Caki2 (cell line): ENCODE measurements around the gene GOLPH3L. TPM values are rescaled to one million over a fixed set of nuclear protein-coding genes. Genes with fewer than 3 reads are reported as not detected.
"Not testable (repeated sequence)": the region's sequence is repeated elsewhere in the genome, so short reads cannot be mapped to it uniquely, and the experiment has no call there.

ENCODE experiments used
- DNase-seq: peaks from one replicate; pipeline ENCODE4 v3.0.0-alpha.2; 2015; ENCODE audit warnings: low read depth
- in situ Hi-C: cut with HindIII; loops from 2 replicates; pipeline ENCODE4 v1.10.0; 2016; ENCODE audit warnings: low sequenced_read_pairs, low pct_unique_long_range_greater_than_20kb, mixed read lengths
- total RNA-seq: library from RNA; depleted of rRNA; stranded (reverse); fragments of >200 nt; shearing (Covaris generic); gene quantifications from 2 replicates; pipeline ENCODE4 v1.2.3, GENCODE V29; 2014; ENCODE audit warnings: low replicate concordance

Gene GOLPH3L
- total RNA-seq, 1 experiment from 2014 or later = 14.7 TPM

GRCh38 chr1:150663321-150663720 lies 33.6 kb downstream of the GOLPH3L start:
- no peak for DNase-seq
- in situ Hi-C loops = no loop called here

- DNase-seq = no peak
- in situ Hi-C loops = no loop called here
Measured at GRCh38 chr1:150662811-150663210, 34.1 kb downstream of the GOLPH3L start.

- DNase-seq = no peak
- in situ Hi-C loops = no loop called here
Measured at GRCh38 chr1:150661156-150661555, 35.8 kb downstream of the GOLPH3L start.

GRCh38 chr1:150660584-150660983 lies 36.4 kb downstream of the GOLPH3L start:
- in situ Hi-C loops = no loop called here
- no peak for DNase-seq

GRCh38 chr1:150657064-150657463 lies 39.9 kb downstream of the GOLPH3L start:
- in situ Hi-C loops, DNase-seq: not testable (repeated sequence)

GRCh38 chr1:150654635-150655034 lies 42.3 kb downstream of the GOLPH3L start:
- in situ Hi-C loops, DNase-seq: not testable (repeated sequence)

GRCh38 chr1:150650193-150650592 lies 46.8 kb downstream of the GOLPH3L start:
- DNase-seq = no peak

GRCh38 chr1:150649441-150650075 lies 47.4 kb downstream of the GOLPH3L start:
- in situ Hi-C loops = no loop called here
- DNase-seq = no peak

More at GRCh38 chr1:150650193-150650592, 46.8 kb downstream of the GOLPH3L start:
- in situ Hi-C loops = no loop called here

- in situ Hi-C loops = no loop called here
- no peak for DNase-seq
Measured at GRCh38 chr1:150642296-150642695, 54.7 kb downstream of the GOLPH3L start.

- DNase-seq, in situ Hi-C loops: not testable (repeated sequence)
Measured at GRCh38 chr1:150641126-150641815, 55.7 kb downstream of the GOLPH3L start.

GRCh38 chr1:150638430-150638829 lies 58.5 kb downstream of the GOLPH3L start:
- in situ Hi-C loops, DNase-seq: not testable (repeated sequence)

- DNase-seq, in situ Hi-C loops: not testable (repeated sequence)
Measured at GRCh38 chr1:150634839-150635622, 61.9 kb downstream of the GOLPH3L start.

- DNase-seq = peak; percentile 99
- in situ Hi-C loops = no loop called here
Measured at GRCh38 chr1:150629115-150629928, 67.6 kb downstream of the GOLPH3L start, which contains the start of gene ENSA. Gene ENSA, minus strand, starts transcription at chr1:150629612. Its CDS starts 142 bp downstream, at chr1:150629470.

- in situ Hi-C loops = no loop called here
- DNase-seq = no peak
Measured at GRCh38 chr1:150628766-150629114, 68.2 kb downstream of the GOLPH3L start.

- no peak for DNase-seq
- in situ Hi-C loops = no loop called here
Measured at GRCh38 chr1:150627826-150628410, 69.0 kb downstream of the GOLPH3L start.

- in situ Hi-C loops = no loop called here
- DNase-seq = no peak
Measured at GRCh38 chr1:150626150-150626549, 70.8 kb downstream of the GOLPH3L start.

GRCh38 chr1:150624546-150624945 lies 72.4 kb downstream of the GOLPH3L start:
- DNase-seq, in situ Hi-C loops: not testable (repeated sequence)

GRCh38 chr1:150624134-150624533 lies 72.8 kb downstream of the GOLPH3L start:
- DNase-seq, in situ Hi-C loops: not testable (repeated sequence)
